ENCODE measurements around the gene ZNF789. TPM values are rescaled to one million over a fixed set of nuclear protein-coding genes. Genes with fewer than 3 reads are reported as not detected.
A peak's percentile ranks its signal among the peaks of the same experiment; 100 is the strongest.

The ZNF789 gene
- 23.2 and 32.2 TPM in 2 replicates for total RNA-seq (2014; rRNA removed; shearing (Covaris generic))
- total RNA-seq (2022), result 57.4 and 59.6 TPM in 2 replicates
- Bru-seq, nascent RNA, result percentile 72 among the genes with signal in this experiment
- BruChase-seq, experiment 1, labeled RNA remaining after a 6-hour chase, result percentile 88 among the genes with signal in this experiment
- BruChase-seq, experiment 2, labeled RNA remaining after a 2-hour chase, result percentile 87 among the genes with signal in this experiment
- long read RNA-seq, transcript ZNF789-210 (3 exons, 1,884 nt), result major isoform, 13 of 72 reads
- long read RNA-seq, transcript ZNF789-201 (5 exons, 1,654 nt), result minor isoform, 8 of 72 reads
- long read RNA-seq, transcript ZNF789-209 (4 exons, 2,994 nt), result minor isoform, 5 of 72 reads
- long read RNA-seq, partial matches to known transcripts, result 4 of 72 reads
- long read RNA-seq, other reads (novel, unspliced or antisense), result 37 of 72 reads

- POLR2A ChIA-PET, result interaction anchor here (0.6 to 0.9 kb wide), 2 partner anchors 27 to 86 kb away, joined by 3 read pairs; partner anchors contain the start of genes ZNF394 and ZNF655
- Histone ChIP-seq H3K9me2 (ENCODE audit: insufficient read depth, low read length) (no peaks in the 10 kb centered on the region), H3K9me3 (ENCODE audit: low read length) (no peaks in the 10 kb centered on the region), H3K79me2 (ENCODE audit: insufficient read depth, low read depth, low read length) (peaks cover 45% of the 10 kb centered on the region), H4K20me1 (ENCODE audit: insufficient read depth, low read length) (no peaks in the 10 kb centered on the region; the same call in 1 of the 2 replicates), H3K36me3 (ENCODE audit: insufficient read depth, low read length) (peaks cover 20% of the 10 kb centered on the region), H2AFZ (ENCODE audit: low read length) (peak within 1 kb of the TSS; percentile 58), H3K4me2 (ENCODE audit: low read length) (peak within 1 kb of the TSS; percentile 87), H3K4me3 (ENCODE audit: low read depth, low read length, poor library complexity, severe bottlenecking) (peak within 1 kb of the TSS; percentile 85), H3K27ac (ENCODE audit: low read depth, low read length, poor library complexity, severe bottlenecking) (peak within 1 kb of the TSS; percentile 93), H3K4me1 (ENCODE audit: insufficient read depth, low read length, poor library complexity, severe bottlenecking) (peaks cover 12% of the 10 kb centered on the region)
- intact Hi-C loops (cut with micrococcal nuclease; ENCODE audit: unreplicated experiment), result loop anchor here (1.0 kb wide), 2 partner anchors 28 to 86 kb away; partner anchors contain the start of genes ZNF394 and ZNF655
- peak; percentile 98 for DNase-seq (ENCODE audit: low spot score)
- CTCF ChIA-PET (ENCODE audit: unreplicated experiment), result interaction anchor here (0.6 kb wide), 1 partner anchor 593 kb away, joined by 3 read pairs; no protein-coding TSS in a partner anchor
- BruUV-seq (replicated peaks), result no TSS peak
- TF ChIP-seq CTCF (conservative IDR thresholded peaks at IDR 0.05; ENCODE audit: low read length), result no peak
- TF ChIP-seq EZH2phosphoT487 (IDR thresholded peaks at IDR 0.05; ENCODE audit: borderline replicate concordance, low read depth, low read length), result no peak
Measured at GRCh38 chr7:99472561-99473314, at the start of gene ZNF789. TSS of gene ZNF789 (plus strand) at chr7:99472890. CDS start at chr7:99476457, 3,567 bp downstream.

DNA sequence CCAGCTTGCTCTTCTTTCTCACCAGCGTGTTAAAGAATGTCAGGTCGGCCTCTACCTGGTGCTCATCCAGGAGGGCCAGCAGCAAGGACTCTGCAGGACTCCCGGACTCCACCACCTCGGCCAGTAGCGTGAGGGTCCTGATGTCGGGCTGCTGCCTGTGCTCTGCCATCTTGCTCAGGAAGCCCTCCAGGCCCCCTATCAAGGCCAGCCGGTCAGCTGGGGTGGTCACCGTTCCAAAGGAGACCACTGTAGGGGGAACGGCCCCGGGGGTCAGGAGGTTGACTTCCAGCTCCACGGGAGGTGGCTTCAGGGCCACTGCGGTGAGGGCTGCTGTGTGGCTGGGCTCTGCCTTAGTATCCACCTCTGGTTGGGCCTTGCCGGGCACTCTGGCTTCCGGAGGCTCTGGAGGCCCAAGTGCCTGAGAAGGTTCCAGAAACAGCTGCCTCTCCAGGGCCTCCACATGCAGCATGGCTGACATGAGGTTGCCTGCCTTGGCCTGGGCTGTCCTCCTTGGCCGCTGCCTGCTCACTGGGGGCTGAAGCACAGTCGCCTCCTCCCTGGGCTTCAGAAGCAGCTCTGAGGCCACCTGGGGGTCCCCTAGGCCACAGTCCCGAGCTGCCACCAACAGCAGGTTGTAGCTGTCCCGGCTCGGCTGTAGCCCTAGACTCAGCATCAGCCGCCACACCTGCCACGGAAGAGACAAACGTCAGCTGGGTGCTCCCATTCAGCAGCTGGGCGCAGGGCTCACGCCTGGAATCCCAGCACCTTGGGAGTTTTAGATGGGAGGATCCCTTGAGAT lies 47.6 kb upstream of the ZNF789 start:
- Histone ChIP-seq H4K20me1 (ENCODE audit: insufficient read depth, low read length) (no peaks in the 10 kb centered on the region), H3K9me2 (ENCODE audit: insufficient read depth, low read length) (no peaks in the 10 kb centered on the region), H3K9me3 (ENCODE audit: low read length) (no peaks in the 10 kb centered on the region), H2AFZ (ENCODE audit: low read length) (no peak overlapping the region), H3K4me1 (ENCODE audit: insufficient read depth, low read length, poor library complexity, severe bottlenecking) (no peaks in the 10 kb centered on the region), H3K36me3 (ENCODE audit: insufficient read depth, low read length) (peaks cover 69% of the 10 kb centered on the region), H3K4me3 (ENCODE audit: low read depth, low read length, poor library complexity, severe bottlenecking) (no peak overlapping the region), H3K4me2 (ENCODE audit: low read length) (no peak overlapping the region), H3K79me2 (ENCODE audit: insufficient read depth, low read depth, low read length) (no peaks in the 10 kb centered on the region), H3K27ac (ENCODE audit: low read depth, low read length, poor library complexity, severe bottlenecking) (no peak overlapping the region)
- CTCF ChIA-PET (ENCODE audit: unreplicated experiment), result no interaction called here
- POLR2A ChIA-PET, result no interaction called here
- TF ChIP-seq CTCF (conservative IDR thresholded peaks at IDR 0.05; ENCODE audit: low read length) (no peak), EZH2phosphoT487 (IDR thresholded peaks at IDR 0.05; ENCODE audit: borderline replicate concordance, low read depth, low read length) (no peak)
- intact Hi-C loops (cut with micrococcal nuclease; ENCODE audit: unreplicated experiment), result no loop called here
- DNase-seq (ENCODE audit: low spot score), result no peak
- no TSS peak for BruUV-seq (replicated peaks)

Data from OCI-LY7 (cell line).